HG02852 (cell line): Measurements from ENCODE around the gene CPNE7.
"Not testable (repeated sequence)": the region's sequence is repeated elsewhere in the genome, so short reads cannot be mapped to it uniquely, and the experiment has no call there.

Experiments used
- ATAC-seq: cut with Tn5 transposase; IDR thresholded peaks from one replicate; pipeline ENCODE4 v1.9.1; 2021; ENCODE audit warnings: mild to moderate bottlenecking, moderate library complexity; ENCODE audit not compliant: unreplicated experiment

CPNE7 gene

DNA sequence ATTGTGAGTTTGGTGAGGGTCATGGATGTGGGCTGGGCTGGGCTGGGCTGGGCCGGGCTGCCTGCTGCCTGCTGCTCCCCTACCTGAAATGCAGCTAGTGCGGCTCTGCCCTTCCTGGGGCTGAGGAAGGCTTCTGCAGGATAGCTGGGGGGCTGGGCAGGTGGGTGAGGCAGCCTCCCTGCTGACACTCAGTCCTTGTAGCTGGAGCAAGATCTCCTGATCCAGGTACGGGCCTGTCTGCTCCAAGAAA, 10.4 kb upstream of the CPNE7 start:
- no peak for ATAC-seq

GRCh38 chr16:89565506-89566372, 9.8 kb upstream of the CPNE7 start:
- ATAC-seq = no peak

DNA sequence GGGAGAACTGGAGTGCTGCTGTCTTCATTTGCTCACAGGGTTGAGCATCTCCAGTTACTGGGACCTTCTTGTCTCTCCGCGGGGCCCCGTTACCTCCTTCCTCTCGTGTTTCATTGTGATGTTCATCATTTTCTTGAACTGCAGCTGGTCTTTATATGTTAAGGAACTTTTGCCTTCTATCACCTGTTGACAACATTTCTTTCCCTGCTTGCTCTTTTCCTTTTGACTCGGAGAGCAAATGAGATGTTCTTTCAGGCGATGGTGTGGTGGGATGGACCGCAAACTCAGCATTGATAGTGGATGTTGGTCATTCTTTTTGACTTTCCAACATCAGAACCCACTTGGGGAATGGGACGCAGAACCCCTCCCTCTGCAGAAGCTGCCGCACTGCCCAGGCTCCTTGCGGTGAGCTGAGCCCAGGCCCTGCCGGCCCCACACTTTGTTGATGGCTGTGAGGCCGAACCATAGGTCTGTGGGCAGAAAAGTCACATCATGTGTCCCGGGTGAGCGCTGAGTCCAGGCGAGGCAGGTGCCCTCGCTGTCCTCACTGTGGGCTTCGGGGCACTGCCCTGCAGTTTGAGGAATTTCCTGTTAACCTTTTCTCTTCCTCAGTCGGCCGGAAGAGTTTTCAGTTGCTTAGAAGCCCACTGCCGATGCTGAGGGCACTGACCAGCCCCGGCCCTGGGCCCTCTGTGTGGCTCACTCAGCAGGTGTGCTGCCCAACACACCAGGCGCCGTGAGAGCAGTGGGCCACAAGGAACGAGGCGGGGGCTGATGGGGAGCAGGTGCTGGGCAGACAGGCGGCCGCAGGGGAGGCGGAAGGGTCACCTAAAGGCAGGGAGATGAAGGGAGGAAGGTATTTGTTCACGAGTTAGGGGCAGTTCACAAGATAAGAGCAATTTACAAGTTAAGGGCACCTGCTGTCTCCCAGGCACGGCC, 7.6 kb upstream of the CPNE7 start:
- ATAC-seq = no peak

DNA sequence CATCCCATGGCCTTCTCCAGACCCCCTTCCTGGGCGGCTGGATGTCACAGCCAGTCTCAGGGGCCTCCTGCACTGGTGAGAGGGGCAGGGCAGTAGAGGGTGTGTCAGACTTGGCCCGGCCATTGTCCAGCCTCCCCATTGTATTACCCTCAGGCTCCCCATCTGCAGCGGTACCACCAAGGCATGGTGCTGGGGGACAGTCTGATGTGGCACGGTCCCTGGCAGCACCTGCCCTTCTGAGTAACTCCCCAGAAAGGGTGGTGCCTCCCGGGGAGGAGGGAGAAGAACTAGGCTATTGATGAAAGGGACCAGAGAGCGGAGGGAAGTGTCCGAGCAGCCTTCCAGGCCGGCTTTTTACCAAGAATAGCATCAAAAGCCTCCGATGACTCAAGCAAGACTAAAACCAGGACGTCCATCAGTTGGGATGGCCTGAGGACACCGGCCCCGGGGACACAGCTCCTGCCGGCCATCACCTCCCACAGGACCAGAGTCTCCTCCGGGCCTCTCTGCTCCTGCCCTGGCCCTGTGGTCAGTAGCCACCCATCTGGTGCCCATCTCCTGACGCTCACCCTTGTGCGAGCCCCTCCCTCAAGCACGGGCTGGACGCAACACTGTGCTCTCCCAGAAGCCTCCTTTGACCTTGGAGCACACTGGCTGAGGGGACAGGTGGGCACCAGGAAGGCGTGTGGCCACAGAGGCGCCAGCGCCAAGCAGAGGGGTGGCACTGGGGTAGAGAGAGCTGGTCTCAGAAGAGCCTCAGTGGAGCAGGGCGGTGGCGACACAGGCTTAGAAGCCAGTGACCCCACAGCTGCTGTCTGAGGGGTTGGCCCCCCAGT, 5.8 kb upstream of the CPNE7 start:
- ATAC-seq = no peak

- ATAC-seq = no peak
Observed at GRCh38 chr16:89570342-89570923, 5.1 kb upstream of the CPNE7 start.

GRCh38 chr16:89570983-89571598, 4.5 kb upstream of the CPNE7 start:
- ATAC-seq = not testable (repeated sequence)

- no peak for ATAC-seq
Observed at GRCh38 chr16:89571636-89572035, 3.9 kb upstream of the CPNE7 start.

DNA sequence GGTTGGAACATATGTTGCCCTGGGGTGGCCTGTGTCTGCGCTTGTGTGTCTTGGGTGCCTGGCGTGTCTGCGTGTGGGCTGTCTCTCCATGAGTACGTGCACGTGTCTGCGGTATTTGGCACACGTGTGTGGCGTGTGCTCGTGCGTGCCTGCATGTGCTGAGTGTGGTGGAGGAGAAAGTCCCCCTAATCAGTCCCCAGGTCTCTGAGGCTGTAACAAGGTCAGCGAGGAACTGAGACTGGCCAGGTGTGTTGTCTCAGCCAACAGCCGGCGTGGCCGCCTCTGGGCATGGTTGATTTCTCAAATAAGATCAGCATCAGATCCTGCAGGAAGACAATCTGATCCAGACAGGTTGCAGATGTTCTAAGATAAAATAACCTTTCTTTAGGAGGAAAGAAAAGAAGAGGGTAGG, 3.5 kb upstream of the CPNE7 start:
- no peak for ATAC-seq

GRCh38 chr16:89572485-89573205, 2.9 kb upstream of the CPNE7 start:
- no peak for ATAC-seq

DNA sequence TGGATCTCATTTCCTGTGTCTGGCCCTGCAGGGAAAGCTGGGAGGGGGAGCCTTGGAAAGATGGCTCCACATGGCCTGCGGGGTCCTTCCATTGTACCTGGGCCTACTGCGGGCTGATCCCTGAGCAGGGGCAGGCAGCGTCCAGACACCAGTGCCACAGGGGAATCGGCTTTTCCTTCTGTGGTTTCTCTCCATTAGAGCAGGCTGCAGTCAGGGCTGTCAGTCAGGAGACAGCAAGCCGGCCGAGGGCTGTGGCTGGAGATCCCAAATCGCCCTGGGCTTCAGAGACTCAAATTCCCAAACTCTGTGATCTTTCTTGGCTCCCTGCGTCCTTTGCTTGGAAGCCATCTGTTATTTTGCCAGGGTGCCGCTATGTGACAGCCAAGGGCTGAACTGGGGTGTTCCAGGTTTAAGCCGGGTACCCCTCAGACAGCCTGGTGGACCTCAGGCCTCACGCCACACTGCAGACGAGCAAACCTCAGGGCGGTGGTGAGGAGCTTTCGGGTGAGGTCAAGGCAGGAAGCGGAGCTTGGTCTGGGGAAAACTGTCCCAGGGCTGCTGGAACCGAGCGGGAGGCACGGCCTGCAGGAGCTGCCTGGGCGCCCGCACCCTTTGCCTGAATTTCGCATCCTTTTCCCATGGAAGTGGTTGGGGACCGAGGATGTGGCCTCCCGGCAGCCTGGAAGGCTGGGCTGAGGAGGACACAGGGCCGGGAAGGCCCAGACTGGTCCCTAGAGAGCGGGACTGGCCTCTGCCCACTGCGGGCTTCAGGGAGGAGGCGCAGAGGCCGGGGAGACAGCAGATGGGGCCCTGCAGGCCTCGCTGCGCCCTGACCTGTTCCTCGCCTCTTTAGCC, 1.5 kb upstream of the CPNE7 start:
- no peak for ATAC-seq

GRCh38 chr16:89574681-89575246, 794 bp upstream of the CPNE7 start:
- ATAC-seq = no peak

- ATAC-seq = no peak
Observed at GRCh38 chr16:89576153-89577054, 846 bp downstream of the CPNE7 start.

GRCh38 chr16:89577055-89577759, 1.6 kb downstream of the CPNE7 start:
- ATAC-seq = no peak

DNA sequence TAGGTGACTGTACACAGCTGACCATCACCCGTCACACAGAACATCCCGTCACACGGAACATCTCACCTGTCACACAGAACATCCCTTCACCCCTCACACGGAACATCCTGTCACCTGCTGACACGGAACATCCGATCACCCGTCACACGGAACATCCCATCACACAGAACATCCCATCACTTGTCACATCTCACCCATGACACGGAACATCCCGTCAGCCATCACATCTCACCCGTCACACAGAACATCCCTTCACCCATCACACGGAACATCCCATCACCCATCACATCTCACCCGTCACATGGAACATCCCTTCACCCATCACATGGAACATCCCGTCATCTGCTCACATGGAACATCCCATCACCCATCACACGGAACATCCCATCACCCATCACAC, 3.8 kb downstream of the CPNE7 start:
- no peak for ATAC-seq

DNA sequence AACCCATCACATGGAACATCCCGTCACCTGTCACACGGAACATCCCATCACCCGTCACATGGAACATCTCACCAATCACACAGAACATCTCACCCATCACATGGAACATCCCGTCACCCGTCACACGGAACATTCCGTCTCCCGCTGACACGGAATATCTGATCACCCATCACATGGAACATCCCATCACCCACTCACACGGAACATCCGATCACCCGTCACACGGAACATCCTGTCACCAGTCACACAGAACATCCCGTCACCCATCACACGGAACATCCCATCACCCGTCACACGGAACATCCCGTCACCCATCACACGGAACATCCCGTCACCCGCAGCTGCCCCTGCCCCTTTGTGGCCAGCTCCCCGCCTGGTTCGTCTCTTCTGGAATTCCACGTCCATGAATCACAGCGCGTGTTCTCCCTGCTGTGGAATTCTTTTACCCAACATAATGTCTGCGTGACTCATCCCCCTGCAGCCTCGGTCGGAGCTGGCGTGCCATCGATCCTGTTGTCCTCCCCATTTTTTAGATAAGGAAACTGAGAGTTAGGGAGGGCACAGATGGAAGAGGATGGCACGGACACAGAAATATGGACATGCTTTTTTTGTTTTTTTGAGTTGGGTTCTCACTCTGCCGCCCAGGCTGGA, 5.6 kb downstream of the CPNE7 start:
- ATAC-seq = no peak

- ATAC-seq = no peak
Observed at GRCh38 chr16:89581861-89582563, 6.5 kb downstream of the CPNE7 start.
